ENCODE results near the gene AQP10. TPM values are rescaled to one million over a fixed set of nuclear protein-coding genes. Genes with fewer than 3 reads are reported as not detected.

The AQP10 gene
- total and polyA plus RNA-seq, 9 of the 15 experiments (the other 6 are each of a cell fraction or from before 2014, with no cell fraction given): 0.37 to 9.7 (median 1.9) TPM

GRCh38 chr1:154304664-154305337 lies 16.1 kb upstream of the AQP10 start (continued):
- TF ChIP-seq, protein P1, sequence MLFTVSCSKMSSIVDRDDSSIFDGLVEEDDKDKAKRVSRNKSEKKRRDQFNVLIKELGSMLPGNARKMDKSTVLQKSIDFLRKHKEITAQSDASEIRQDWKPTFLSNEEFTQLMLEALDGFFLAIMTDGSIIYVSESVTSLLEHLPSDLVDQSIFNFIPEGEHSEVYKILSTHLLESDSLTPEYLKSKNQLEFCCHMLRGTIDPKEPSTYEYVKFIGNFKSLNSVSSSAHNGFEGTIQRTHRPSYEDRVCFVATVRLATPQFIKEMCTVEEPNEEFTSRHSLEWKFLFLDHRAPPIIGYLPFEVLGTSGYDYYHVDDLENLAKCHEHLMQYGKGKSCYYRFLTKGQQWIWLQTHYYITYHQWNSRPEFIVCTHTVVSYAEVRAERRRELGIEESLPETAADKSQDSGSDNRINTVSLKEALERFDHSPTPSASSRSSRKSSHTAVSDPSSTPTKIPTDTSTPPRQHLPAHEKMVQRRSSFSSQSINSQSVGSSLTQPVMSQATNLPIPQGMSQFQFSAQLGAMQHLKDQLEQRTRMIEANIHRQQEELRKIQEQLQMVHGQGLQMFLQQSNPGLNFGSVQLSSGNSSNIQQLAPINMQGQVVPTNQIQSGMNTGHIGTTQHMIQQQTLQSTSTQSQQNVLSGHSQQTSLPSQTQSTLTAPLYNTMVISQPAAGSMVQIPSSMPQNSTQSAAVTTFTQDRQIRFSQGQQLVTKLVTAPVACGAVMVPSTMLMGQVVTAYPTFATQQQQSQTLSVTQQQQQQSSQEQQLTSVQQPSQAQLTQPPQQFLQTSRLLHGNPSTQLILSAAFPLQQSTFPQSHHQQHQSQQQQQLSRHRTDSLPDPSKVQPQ (CRISPR knock-in tag; IDR thresholded peaks at IDR 0.05; ENCODE audit: borderline replicate concordance): no peak
- no peak for TF ChIP-seq ZFP30 (CRISPR knock-in tag; IDR thresholded peaks at IDR 0.05; ENCODE audit: borderline replicate concordance)

- no peaks in the 10 kb centered on the region for H3K79me2 ChIP-seq (ENCODE audit: control insufficient read depth, insufficient read depth, low read length)
- intact Hi-C loops (cut with micrococcal nuclease): no loop called here
- ATAC-seq (no peak), DNase-seq (ENCODE audit: extremely low read depth in 1 of 4, low spot score in 3 of 4) (no peak), FAIRE-seq (no peak)
- peaks cover 9 to 13% of the 10 kb centered on the region in 2 experiments; a peak in 3 of 5 replicates for H3K4me1 ChIP-seq (replicated peaks in 1 of 2; ENCODE audit: control insufficient read depth in 2 of 2, insufficient read depth in 2 of 2, low read length in 2 of 2)
- ChIA-PET POLR2A (interaction anchor here (1.1 to 3.1 kb wide), 2 partner anchors 14 to 29 kb away, joined by 3 to 10 read pairs; no protein-coding TSS in a partner anchor), CTCF (ENCODE audit: low intra/inter-chr PET ratio) (no interaction called here)
- H2AFZ ChIP-seq (ENCODE audit: low read depth, low read length): no peak overlapping the region
- H3K27ac ChIP-seq (ENCODE audit: extremely low read depth, low read depth, low read length): no peak overlapping the region
- no peaks in the 10 kb centered on the region for H3K9me1 ChIP-seq (ENCODE audit: control insufficient read depth, insufficient read depth, low read length)
- H3K36me3 ChIP-seq (ENCODE audit: control insufficient read depth, insufficient read depth, low read length): no peaks in the 10 kb centered on the region
- in situ Hi-C loops (cut with MboI): no loop called here
- no TSS peak for BruUV-seq (replicated peaks)
- H3K4me2 ChIP-seq (ENCODE audit: insufficient read depth, low read length): no peak overlapping the region
- WGBS (ENCODE audit: insufficient coverage, low coverage, missing lambda C conversion rate): 77% methylated on average over 3 of the region's 3 CpGs
- H3K9me3 ChIP-seq (replicated peaks; ENCODE audit: control insufficient read depth, insufficient read depth, low read depth, low read length): peaks cover 7% of the 10 kb centered on the region
- H3K9ac ChIP-seq (ENCODE audit: insufficient read depth in 1 of 2, low read depth in 2 of 2, low read length in 2 of 2): no peak overlapping the region
- no peaks in the 10 kb centered on the region for H3K27me3 ChIP-seq (ENCODE audit: control insufficient read depth in 2 of 2, insufficient read depth in 2 of 2, low read length in 2 of 2)
- H3K4me3 ChIP-seq: no peak overlapping the region
- H4K20me1 ChIP-seq (replicated peaks; ENCODE audit: control insufficient read depth, insufficient read depth, low read length): no peaks in the 10 kb centered on the region
- TF ChIP-seq ZNF282 (CRISPR knock-in tag; IDR thresholded peaks at IDR 0.05) (no peak), ZNF609 (CRISPR knock-in tag; IDR thresholded peaks at IDR 0.05; ENCODE audit: borderline replicate concordance) (no peak), WHSC1 (IDR thresholded peaks at IDR 0.05; ENCODE audit: low read length) (no peak), ZBTB33 (CRISPR knock-in tag; IDR thresholded peaks at IDR 0.05) (no peak), ZNF311 (CRISPR knock-in tag; IDR thresholded peaks at IDR 0.05) (no peak), SPI1 (IDR thresholded peaks at IDR 0.05; ENCODE audit: borderline replicate concordance, low read depth, low read length) (no peak), HMG20A (CRISPR knock-in tag; conservative IDR thresholded peaks at IDR 0.05) (no peak), NCOA1 (IDR thresholded peaks at IDR 0.05; ENCODE audit: low read depth) (no peak)
Measured at GRCh38 chr1:154306151-154306550, 14.7 kb upstream of the AQP10 start.
